Middle frontal gyrus (tissue), 1 donor: ENCODE data around the gene GDA.

ENCODE experiments used
- DNase-seq: peaks from one replicate; pipeline ENCODE4 v3.0.0-alpha.2; 2015; ENCODE audit warnings: low spot score; ENCODE audit errors: extremely low spot score

Gene GDA

DNA sequence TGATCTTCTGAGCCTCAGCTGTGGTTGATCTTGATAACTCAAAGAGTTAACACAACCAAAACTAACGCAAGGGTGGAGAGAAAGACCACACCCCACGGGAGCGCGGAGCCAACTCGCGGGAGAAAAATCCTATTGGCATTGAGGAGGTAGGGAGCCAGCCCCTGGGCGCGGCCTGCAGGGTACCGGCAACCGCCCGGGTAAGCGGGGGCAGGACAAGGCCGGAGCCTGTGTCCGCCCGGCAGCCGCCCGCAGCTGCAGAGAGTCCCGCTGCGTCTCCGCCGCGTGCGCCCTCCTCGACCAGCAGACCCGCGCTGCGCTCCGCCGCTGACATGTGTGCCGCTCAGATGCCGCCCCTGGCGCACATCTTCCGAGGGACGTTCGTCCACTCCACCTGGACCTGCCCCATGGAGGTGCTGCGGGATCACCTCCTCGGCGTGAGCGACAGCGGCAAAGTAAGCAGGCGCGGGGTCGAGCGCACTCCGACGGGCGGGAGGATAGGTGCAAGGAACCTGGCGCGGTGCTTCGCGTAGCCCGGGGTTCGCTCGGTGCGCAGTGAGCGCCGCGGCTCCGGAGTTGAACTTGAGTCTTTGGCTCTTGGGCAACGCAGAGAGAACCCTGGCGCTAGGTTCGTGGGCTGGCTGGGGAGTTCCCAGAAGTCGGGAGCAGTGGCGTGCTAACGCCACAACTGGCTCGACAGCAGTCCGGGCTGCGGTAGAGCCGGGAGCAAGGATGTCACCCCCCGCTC lies at the start of gene GDA:
Gene GDA, plus strand, starts transcription at position 210 of the 745 bp plus-strand sequence. Its CDS starts 120 bp downstream, at position 330.
- DNase-seq, result no peak

DNA sequence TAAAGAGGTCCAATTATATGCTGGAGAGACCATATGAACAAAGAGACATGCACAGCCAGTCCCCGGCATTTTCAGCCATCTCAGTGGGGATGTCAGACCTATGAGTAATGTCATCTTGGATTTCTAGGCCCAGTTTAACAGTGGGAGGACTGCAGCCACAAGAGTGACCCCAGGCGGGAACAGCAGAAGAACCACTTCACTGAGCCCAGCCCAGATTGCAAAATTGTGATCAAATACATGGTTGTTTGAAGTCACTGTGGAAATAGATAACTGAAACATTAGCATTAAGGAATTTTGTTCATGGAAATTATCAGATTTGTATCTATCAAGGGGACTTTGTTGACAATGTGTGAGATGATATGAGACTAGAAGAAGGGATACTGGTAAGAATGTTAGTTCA lies 46.7 kb upstream of the GDA start:
- DNase-seq, result no peak

GRCh38 chr9:72113056-72113455 lies 36.2 kb upstream of the GDA start:
- DNase-seq, result no peak

DNA sequence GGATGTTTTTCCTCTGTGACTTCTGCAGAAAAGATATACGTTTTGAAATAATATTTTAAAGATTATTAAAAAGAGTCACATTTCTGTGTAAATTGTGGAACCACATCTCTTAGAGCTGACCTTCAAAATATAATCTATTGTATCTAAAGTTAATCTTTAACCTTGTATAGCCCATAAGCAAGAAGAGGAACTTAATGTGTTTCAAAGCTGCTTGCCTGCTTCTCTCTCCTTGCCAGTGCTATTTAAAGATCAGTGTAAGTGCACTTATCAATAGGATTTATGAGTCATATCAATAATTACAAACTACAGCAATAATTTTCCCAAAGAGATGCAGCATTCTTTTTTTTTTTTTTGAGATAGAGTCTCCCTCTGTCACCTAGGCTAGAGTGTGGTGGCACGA lies 29.4 kb upstream of the GDA start:
- no peak for DNase-seq

DNA sequence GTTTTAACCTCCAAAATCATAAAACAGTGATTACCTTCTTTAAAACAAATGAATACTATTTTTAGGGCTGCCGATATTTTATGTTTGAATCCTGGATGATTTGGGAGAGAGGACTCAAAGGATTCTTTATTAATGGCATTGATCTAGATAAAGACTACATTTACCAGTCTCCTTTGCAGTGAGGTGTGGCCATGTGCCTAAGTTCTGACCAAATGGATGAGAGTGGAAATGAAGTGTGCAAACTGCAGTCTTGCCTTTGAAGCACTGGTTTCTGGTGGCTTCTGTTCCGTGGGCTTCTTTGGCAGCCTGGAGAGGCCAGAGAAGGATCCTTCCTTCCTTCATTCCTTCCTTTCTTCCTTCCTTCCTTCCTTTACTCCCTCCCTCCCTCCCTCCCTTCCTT lies 24.3 kb upstream of the GDA start:
- DNase-seq, result no peak

GRCh38 chr9:72127753-72128152 lies 21.5 kb upstream of the GDA start:
- DNase-seq, result no peak

DNA sequence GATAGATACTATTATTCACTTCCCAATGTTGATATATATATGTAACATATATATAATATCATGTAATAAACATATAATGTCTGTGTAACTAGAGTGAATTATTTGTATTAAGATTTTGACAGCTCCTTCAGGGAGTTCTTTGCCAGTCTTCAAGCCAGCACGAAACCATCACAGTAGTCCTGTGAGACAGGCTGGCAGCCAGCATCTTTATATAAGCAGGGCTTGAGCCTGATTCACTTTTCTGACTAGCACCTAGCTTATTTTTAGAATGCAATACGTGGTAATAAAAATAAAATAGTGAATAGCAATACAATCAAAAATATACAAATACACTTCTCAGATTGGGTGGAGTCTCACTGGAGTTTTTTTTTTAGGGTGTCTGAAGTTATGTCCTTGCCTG lies 20.7 kb upstream of the GDA start:
- DNase-seq, result no peak

DNA sequence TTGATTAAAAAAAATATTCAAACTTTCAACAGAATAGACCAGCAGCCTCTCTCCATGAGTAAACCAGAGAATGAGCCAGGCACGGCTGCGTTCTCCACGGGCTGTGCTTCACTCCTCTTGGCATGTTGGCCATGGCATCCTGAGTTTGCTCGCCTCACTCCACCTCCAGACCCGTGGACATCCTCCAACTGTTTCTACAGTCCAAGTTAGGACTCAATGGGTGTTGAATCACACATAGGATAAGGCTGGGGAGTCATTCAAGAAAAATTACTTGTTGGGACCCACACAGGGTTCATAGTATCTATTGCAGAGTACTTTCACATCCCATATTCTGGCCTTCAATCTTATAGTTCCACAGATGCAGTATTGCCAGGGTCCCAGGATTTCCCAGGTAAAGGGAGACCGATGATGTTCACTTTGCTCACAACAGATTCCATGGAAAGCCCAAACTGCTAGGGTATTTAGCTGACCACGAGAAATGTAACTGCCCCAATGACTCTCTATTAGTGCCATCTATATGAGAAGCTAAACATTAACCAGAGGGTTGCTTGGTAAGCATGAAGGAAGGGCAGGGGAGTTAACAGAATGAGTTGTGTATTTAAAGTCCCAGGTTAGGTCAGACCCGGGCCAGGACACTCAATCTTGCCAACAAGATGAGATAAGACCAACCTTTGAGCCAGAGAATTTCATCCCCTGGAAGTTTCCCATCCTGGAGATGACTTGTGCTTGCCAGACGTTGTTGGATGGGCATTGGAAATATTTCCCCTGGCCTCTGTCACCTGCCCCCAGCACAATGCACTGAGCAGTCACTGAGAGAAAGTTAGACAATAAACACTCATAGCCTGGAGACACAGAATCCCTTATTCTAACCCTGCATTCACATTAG lies 19.7 kb upstream of the GDA start:
- DNase-seq, result no peak

DNA sequence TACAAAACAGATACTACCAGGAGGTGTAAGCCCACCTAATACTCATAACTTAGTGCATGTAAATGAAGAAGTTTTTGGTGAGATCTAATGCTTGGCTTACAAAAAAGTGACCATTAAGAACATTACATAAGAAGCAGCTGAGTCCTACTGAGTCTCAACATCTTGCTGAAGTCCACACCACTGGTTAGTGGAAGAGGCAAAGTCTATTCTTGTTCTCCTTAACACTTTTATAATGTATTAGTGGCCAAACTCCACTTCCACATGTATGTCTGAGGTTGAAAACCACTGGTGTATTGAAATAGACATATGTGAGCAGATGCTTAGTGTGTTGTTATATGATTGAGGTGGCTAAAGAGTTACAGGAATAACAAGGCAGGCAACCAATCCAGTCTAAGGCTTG lies 18.9 kb upstream of the GDA start:
- no peak for DNase-seq

DNA sequence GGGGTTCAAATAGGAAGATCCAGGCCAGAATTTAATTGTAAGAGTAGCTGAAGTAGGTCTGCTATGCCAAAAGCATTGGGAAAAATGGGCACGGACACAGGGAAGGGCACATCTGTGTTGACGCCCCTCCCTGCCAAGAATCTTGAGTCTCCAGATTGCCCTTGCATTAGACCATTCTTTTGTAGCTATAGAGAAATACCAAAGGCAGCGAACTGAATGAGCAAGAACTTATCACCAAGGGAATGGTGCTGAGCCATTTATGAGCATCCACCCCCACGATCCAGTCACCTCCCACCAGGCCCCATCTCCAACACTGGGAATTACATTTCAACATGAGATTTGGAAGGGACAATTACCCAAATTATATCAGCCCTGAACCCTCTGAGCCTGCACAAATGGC lies 18.0 kb upstream of the GDA start:
- DNase-seq, result no peak

DNA sequence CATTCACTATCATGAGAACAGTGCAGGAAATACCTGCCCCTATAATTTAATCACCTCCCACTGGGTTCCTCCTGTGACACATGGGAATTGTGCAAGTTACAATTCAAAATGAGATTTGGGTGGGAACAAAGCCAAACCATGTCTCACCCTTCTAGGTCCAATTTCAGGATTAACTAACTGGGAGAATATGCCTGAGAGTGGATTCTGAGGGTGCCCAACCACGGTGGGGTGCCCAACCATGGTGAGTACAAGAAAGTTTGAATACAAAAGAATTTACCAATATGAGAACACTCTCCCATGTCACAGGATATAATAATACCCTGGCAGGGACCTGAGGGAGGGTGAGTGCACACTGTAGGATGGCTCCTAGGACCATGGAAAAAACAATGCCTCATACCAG lies 17.2 kb upstream of the GDA start:
- DNase-seq, result no peak

GRCh38 chr9:72133365-72134035 lies 15.7 kb upstream of the GDA start:
- DNase-seq, result no peak

- DNase-seq, result no peak
Measured at GRCh38 chr9:72134801-72135200, 14.4 kb upstream of the GDA start.

DNA sequence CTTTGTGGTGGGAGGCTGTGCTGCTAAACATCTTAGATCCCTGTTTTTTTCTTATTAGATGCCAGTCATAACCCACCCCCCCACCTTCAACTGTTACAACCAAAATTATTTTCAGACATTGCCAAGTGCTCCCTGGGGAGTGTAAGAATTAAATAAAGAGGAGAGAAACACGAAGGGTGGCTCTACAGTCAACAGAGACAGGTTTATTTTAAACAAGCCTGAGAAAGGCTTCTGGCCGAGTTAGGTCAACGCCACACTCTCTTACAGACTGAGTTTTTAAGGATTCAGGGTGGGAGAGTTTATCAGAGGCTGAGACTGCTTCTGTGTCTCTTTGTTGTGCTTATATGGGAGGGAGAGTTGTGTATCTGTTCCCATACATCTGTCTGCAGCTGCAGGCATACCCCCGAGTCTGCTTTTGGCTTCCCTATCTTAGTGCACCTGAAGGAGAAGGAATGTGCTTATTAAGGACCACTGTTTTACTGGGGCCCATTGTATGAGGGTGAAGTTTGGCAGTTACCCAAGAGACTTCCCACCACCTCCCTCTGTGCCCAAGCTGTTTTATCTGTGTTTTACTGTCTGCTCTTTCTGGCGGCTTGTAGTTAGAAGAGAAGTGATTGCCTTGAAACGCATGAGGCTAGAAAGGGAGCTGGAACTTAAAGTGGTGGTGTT lies 11.4 kb upstream of the GDA start:
- DNase-seq, result no peak

DNA sequence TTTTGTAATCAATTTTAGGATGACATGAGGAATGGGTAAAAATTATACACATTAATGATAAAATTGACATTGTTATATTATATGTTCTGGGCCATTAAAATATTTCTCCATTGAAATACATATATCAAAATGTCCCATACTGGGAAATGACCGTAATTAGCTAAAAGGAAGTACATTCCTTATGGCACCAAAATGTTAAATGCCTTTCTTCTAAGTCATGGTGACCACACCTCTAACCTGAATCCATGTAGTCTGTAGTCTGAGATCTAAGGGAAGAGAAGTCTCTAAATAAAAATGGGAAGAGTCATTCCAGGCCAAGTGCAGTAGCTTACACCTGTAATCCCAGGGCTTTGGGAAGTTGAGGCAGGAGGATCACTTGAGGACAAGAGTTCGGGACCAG lies 10.0 kb upstream of the GDA start:
- no peak for DNase-seq

GRCh38 chr9:72140586-72140985 lies 8.7 kb upstream of the GDA start:
- DNase-seq, result no peak

GRCh38 chr9:72141484-72141883 lies 7.8 kb upstream of the GDA start:
- no peak for DNase-seq

DNA sequence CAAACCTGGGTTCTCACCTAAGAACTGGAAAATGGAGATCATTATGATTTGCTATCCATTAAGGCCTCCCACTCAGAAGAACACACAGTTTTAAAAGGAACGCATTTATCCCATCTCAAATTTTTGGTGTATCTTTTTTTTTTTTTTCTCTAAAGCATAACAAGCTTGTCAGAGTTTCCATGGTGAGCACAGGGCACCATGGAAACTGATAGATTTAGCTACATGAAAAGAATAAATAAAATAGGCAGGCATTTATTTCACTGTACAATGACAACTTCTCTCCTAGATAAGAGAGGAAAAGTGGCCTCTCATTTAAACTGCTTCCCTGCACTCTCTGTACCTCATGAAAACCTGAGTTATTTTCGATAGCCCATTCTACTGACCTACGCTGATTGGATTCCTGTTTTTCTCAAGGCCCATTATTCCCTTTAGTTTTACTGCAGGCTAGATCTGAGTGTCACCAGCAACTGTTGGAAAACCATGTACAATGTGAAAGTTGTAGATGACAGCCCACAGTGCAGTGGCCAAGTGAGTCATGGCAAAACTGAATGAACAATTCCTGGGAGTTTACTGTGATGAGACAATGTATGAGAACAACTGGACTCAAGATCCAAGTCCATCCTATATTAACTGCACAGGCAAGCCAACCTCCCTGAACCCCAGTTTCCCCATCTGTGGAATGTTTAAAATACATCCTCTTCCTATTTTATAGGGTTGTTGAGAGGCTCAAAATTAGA lies 4.3 kb upstream of the GDA start:
- no peak for DNase-seq

DNA sequence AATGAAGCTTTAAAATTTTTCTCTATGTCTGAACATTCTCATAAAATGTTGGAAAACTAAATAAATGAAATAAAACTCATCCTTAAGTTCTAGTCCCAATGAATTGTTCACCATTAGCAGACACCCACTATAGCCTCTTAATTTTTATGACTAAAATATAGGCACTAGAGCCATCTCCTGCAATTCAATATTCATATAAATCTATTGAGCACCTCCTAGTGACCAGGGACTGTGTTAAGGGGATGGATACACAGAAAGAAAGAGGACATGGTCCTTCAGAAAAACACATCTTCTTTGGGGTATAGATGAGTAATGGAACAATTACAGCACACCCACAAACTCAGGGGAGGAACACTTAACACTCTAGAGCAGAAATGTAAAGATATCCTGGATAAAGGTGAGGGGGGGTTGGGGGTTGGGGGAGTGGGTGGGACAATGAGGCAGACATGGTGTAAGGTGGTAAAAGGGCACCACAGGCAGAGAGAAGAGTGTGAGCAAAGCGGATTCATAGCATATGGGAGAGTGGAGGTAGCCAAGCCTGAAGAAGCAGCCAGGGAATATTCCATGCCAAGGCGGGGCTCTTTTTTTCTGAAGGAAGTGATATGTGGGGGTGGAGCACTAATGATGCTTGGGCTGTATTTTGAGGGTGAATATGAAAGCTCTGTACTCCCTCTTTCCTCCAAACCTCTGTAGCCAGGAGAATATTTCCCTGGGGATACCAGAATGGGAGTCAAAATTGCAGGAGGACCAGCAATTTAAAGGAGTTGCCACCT lies 3.3 kb upstream of the GDA start:
- no peak for DNase-seq

- no peak for DNase-seq
Measured at GRCh38 chr9:72147676-72148075, 1.6 kb upstream of the GDA start.
